Measurements from ENCODE around the gene KCTD14.
"Not testable (repeated sequence)": the region's sequence is repeated elsewhere in the genome, so short reads cannot be mapped to it uniquely, and the experiment has no call there.

The KCTD14 gene

GRCh38 chr11:78046486-78046854 is 23.4 kb upstream of the KCTD14 start:
- no peak for DNase-seq

- DNase-seq: peak; percentile 69
Measured at GRCh38 chr11:78045851-78046485, 22.9 kb upstream of the KCTD14 start.

GRCh38 chr11:78044706-78045105 is 21.6 kb upstream of the KCTD14 start:
- no peak for DNase-seq

GRCh38 chr11:78041843-78042440 is 18.9 kb upstream of the KCTD14 start:
- DNase-seq: peak; percentile 8

- not testable (repeated sequence) for DNase-seq
Measured at GRCh38 chr11:78041380-78041719, 18.3 kb upstream of the KCTD14 start.

GRCh38 chr11:78040691-78041379 is 17.8 kb upstream of the KCTD14 start:
- DNase-seq: no peak

- peak; percentile 92 for DNase-seq
Measured at GRCh38 chr11:78039919-78040671, 17.0 kb upstream of the KCTD14 start.

GRCh38 chr11:78039391-78039918 is 16.4 kb upstream of the KCTD14 start:
- DNase-seq: no peak

GRCh38 chr11:78038697-78039313 is 15.7 kb upstream of the KCTD14 start:
- no peak for DNase-seq

GRCh38 chr11:78037825-78038620 is 14.9 kb upstream of the KCTD14 start:
- DNase-seq: no peak

- DNase-seq: no peak
Measured at GRCh38 chr11:78037056-78037455, 14.0 kb upstream of the KCTD14 start.

- no peak for DNase-seq
Measured at GRCh38 chr11:78036313-78036712, 13.2 kb upstream of the KCTD14 start.

GRCh38 chr11:78034623-78035022 is 11.5 kb upstream of the KCTD14 start:
- DNase-seq: no peak

GRCh38 chr11:78033040-78033439 is 10.0 kb upstream of the KCTD14 start:
- DNase-seq: no peak

- no peak for DNase-seq
Measured at GRCh38 chr11:78032090-78032489, 9.0 kb upstream of the KCTD14 start.

GRCh38 chr11:78031629-78032028 is 8.6 kb upstream of the KCTD14 start:
- DNase-seq: no peak

- peak; percentile 55 for DNase-seq
Measured at GRCh38 chr11:78030429-78031325, 7.6 kb upstream of the KCTD14 start.

GRCh38 chr11:78028423-78028822 is 5.3 kb upstream of the KCTD14 start:
- DNase-seq: not testable (repeated sequence)

GRCh38 chr11:78027759-78028158 is 4.7 kb upstream of the KCTD14 start:
- no peak for DNase-seq

- DNase-seq: no peak
Measured at GRCh38 chr11:78025378-78025777, 2.3 kb upstream of the KCTD14 start.

- DNase-seq: no peak
Measured at GRCh38 chr11:78023426-78023825, 350 bp upstream of the KCTD14 start.
